ENCODE measurements around the gene GOLGA6B.
"Not testable (repeated sequence)": the region's sequence is repeated elsewhere in the genome, so short reads cannot be mapped to it uniquely, and the experiment has no call there.

Gene GOLGA6B

GRCh38 chr15:72670656-72671352, 16.3 kb downstream of the GOLGA6B start:
- peak overlapping the region; percentile 50 for H3K4me3 ChIP-seq (ENCODE audit: low read depth, low read length)
- DNase-seq: peak; percentile 86
- not testable (repeated sequence) for H3K36me3 ChIP-seq, H3K9me3 ChIP-seq, H3K4me1 ChIP-seq
- H3K27me3 ChIP-seq: peaks cover 38% of the 10 kb centered on the region
- peak; percentile 75 for TF ChIP-seq CTCF (IDR thresholded peaks at IDR 0.05; ENCODE audit: low read depth, low read length)

GRCh38 chr15:72671525-72671924, 17.0 kb downstream of the GOLGA6B start:
- no peak overlapping the region for H3K4me3 ChIP-seq (ENCODE audit: low read depth, low read length)

GRCh38 chr15:72676838-72677237, 22.3 kb downstream of the GOLGA6B start:
- no peaks in the 10 kb centered on the region for H3K36me3 ChIP-seq
- peaks cover 65% of the 10 kb centered on the region for H3K27me3 ChIP-seq
- no peak for DNase-seq
- no peak for TF ChIP-seq CTCF (IDR thresholded peaks at IDR 0.05; ENCODE audit: low read depth, low read length)
- no peak overlapping the region for H3K4me3 ChIP-seq (ENCODE audit: low read depth, low read length)
- H3K9me3 ChIP-seq: no peaks in the 10 kb centered on the region
- no peaks in the 10 kb centered on the region for H3K4me1 ChIP-seq

More at GRCh38 chr15:72671525-72671924, 17.0 kb downstream of the GOLGA6B start:
- DNase-seq: no peak
- Histone ChIP-seq H3K4me1 (no peaks in the 10 kb centered on the region), H3K9me3 (no peaks in the 10 kb centered on the region), H3K27me3 (peaks cover 38% of the 10 kb centered on the region), H3K36me3 (no peaks in the 10 kb centered on the region)
- no peak for TF ChIP-seq CTCF (IDR thresholded peaks at IDR 0.05; ENCODE audit: low read depth, low read length)

- no peak for TF ChIP-seq CTCF (IDR thresholded peaks at IDR 0.05; ENCODE audit: low read depth, low read length)
- Histone ChIP-seq H3K36me3 (no peaks in the 10 kb centered on the region), H3K4me3 (ENCODE audit: low read depth, low read length) (no peak overlapping the region), H3K27me3 (peaks cover 33% of the 10 kb centered on the region), H3K4me1 (no peaks in the 10 kb centered on the region), H3K9me3 (no peaks in the 10 kb centered on the region)
- DNase-seq: no peak
Observed at GRCh38 chr15:72680931-72681330, 26.4 kb downstream of the GOLGA6B start.

- no peak for DNase-seq
- TF ChIP-seq CTCF (IDR thresholded peaks at IDR 0.05; ENCODE audit: low read depth, low read length): no peak
- Histone ChIP-seq H3K4me3 (ENCODE audit: low read depth, low read length) (no peak overlapping the region), H3K36me3 (no peaks in the 10 kb centered on the region), H3K9me3 (no peaks in the 10 kb centered on the region), H3K27me3 (peaks cover 30% of the 10 kb centered on the region), H3K4me1 (no peaks in the 10 kb centered on the region)
Observed at GRCh38 chr15:72682772-72683171, 28.3 kb downstream of the GOLGA6B start.

GRCh38 chr15:72685301-72685924, 30.9 kb downstream of the GOLGA6B start:
- no peaks in the 10 kb centered on the region for H3K36me3 ChIP-seq
- H3K27me3 ChIP-seq: peaks cover 4% of the 10 kb centered on the region
- no peaks in the 10 kb centered on the region for H3K4me1 ChIP-seq
- no peaks in the 10 kb centered on the region for H3K9me3 ChIP-seq
- no peak for TF ChIP-seq CTCF (IDR thresholded peaks at IDR 0.05; ENCODE audit: low read depth, low read length)
- peak overlapping the region; percentile 86 for H3K4me3 ChIP-seq (ENCODE audit: low read depth, low read length)
- DNase-seq: no peak
